HuH-7 (cell line): ENCODE measurements around the gene FBXO28.

Source experiments
- DNase-seq: peaks from one replicate; pipeline ENCODE4 v3.0.0; 2011; ENCODE audit warnings: low spot score

FBXO28 gene

GRCh38 chr1:224095867-224096266 is 18.0 kb upstream of the FBXO28 start:
- no peak for DNase-seq

GRCh38 chr1:224096773-224097172 is 17.1 kb upstream of the FBXO28 start:
- no peak for DNase-seq

GRCh38 chr1:224098007-224098406 is 15.9 kb upstream of the FBXO28 start:
- no peak for DNase-seq

GRCh38 chr1:224106568-224107281 is 7.2 kb upstream of the FBXO28 start:
- DNase-seq, result peak; percentile 82

GRCh38 chr1:224107282-224107625 is 6.7 kb upstream of the FBXO28 start:
- no peak for DNase-seq

- no peak for DNase-seq
Observed at GRCh38 chr1:224108991-224109390, 4.9 kb upstream of the FBXO28 start.

- no peak for DNase-seq
Observed at GRCh38 chr1:224109981-224110380, 3.9 kb upstream of the FBXO28 start.

GRCh38 chr1:224113005-224113404 is 906 bp upstream of the FBXO28 start:
- no peak for DNase-seq

- DNase-seq, result no peak
Observed at GRCh38 chr1:224113545-224113917, 380 bp upstream of the FBXO28 start.

- DNase-seq, result no peak
Observed at GRCh38 chr1:224114787-224115175, 870 bp downstream of the FBXO28 start.

- DNase-seq, result peak; percentile 55
Observed at GRCh38 chr1:224116131-224116530, 2.2 kb downstream of the FBXO28 start.

GRCh38 chr1:224118688-224119087 is 4.8 kb downstream of the FBXO28 start:
- DNase-seq, result no peak

GRCh38 chr1:224123136-224123535 is 9.2 kb downstream of the FBXO28 start:
- DNase-seq, result no peak

- DNase-seq, result no peak
Observed at GRCh38 chr1:224124220-224124619, 10.3 kb downstream of the FBXO28 start.

- no peak for DNase-seq
Observed at GRCh38 chr1:224127925-224128819, 14.3 kb downstream of the FBXO28 start.

GRCh38 chr1:224131253-224131652 is 17.3 kb downstream of the FBXO28 start:
- DNase-seq, result no peak

GRCh38 chr1:224132901-224133300 is 19.0 kb downstream of the FBXO28 start:
- no peak for DNase-seq

GRCh38 chr1:224133741-224134299 is 19.9 kb downstream of the FBXO28 start:
- DNase-seq, result no peak

- DNase-seq, result no peak
Observed at GRCh38 chr1:224137518-224137917, 23.6 kb downstream of the FBXO28 start.

GRCh38 chr1:224138198-224138597 is 24.3 kb downstream of the FBXO28 start:
- no peak for DNase-seq

GRCh38 chr1:224141693-224142092 is 27.8 kb downstream of the FBXO28 start:
- no peak for DNase-seq

- DNase-seq, result no peak
Observed at GRCh38 chr1:224149709-224150108, 35.8 kb downstream of the FBXO28 start.

GRCh38 chr1:224151117-224151516 is 37.2 kb downstream of the FBXO28 start:
- no peak for DNase-seq
